Adrenal gland (tissue), 5 donors: Measurements from ENCODE around the gene DNM2.
"Not testable (repeated sequence)": the region's sequence is repeated elsewhere in the genome, so short reads cannot be mapped to it uniquely, and the experiment has no call there.

Experiments
- CTCF ChIP-seq, 6 experiments: fragments of 450-650 bp in 4 of 6; fragments of 200-600 bp in 2 of 6; sonication (generic) in 1 of 6; IDR thresholded peaks; 1 replicate in 5 of 6; 2 replicates in 1 of 6; pipeline versions ENCODE4 v1.5.1 to v1.8.0; 2016 to 2021; ENCODE audit warnings: antibody characterized with exemption in 6 of 6, mild to moderate bottlenecking in 2 of 6, moderate library complexity in 1 of 6
- POLR2A ChIP-seq, 2 donors: fragments of 450-650 bp; IDR thresholded peaks; one replicate each; pipeline ENCODE4 v1.6.1; 2017; ENCODE audit warnings: antibody characterized with exemption in 2 of 2, mild to moderate bottlenecking in 2 of 2, moderate library complexity in 1 of 2
- donor health status: DM: no; HTN: no; CAD: no.

DNA sequence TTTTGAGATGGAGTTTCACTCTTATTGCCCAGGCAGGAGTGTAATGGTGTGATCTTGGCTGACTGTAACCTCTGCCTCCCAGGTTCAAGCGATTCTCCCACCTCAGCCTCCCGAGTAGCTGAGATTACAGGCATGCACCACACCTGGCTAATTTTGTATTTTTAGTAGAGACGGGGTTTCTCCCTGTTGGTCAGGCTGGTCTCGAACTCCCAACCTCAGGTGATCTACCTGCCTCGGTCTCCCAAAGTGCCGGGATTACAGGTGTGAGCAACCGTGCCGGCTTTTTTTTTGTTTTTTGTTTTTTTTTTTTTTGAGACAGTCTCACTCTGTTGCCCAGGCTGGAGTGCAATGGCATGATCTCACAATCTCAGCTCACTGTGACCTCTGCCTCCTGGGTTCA is 28.6 kb downstream of the DNM2 start:
- TF ChIP-seq CTCF, POLR2A (IDR thresholded peaks at IDR 0.05): not testable (repeated sequence)
